Parathyroid adenoma (tissue), 2 donors: ENCODE results near the gene IGF2BP3.

Experiments
- H2AFZ ChIP-seq: fragments of 300-600 bp; sonication (generic); one replicate; pipeline ENCODE4 v1.7.0; 2017; ENCODE audit warnings: antibody characterized with exemption, mild to moderate bottlenecking
- H3K27ac ChIP-seq: fragments of 300-600 bp; sonication (generic); one replicate; pipeline ENCODE4 v1.7.0; 2017
- H3K27me3 ChIP-seq: fragments of 300-600 bp; sonication (generic); one replicate; pipeline ENCODE4 v1.7.0; 2017; ENCODE audit warnings: low read length; ENCODE audit not compliant: control insufficient read depth, insufficient read depth
- H3K36me3 ChIP-seq: fragments of 300-600 bp; sonication (generic); one replicate; pipeline ENCODE4 v1.7.0; 2017; ENCODE audit warnings: low read length; ENCODE audit not compliant: control insufficient read depth, insufficient read depth
- H3K4me1 ChIP-seq: fragments of 300-600 bp; sonication (generic); one replicate; pipeline ENCODE4 v1.7.0; 2017; ENCODE audit warnings: control low read depth
- H3K4me2 ChIP-seq: fragments of 300-600 bp; sonication (generic); one replicate; pipeline ENCODE4 v1.7.0; 2017; ENCODE audit warnings: low read length
- H3K4me3 ChIP-seq: fragments of 300-600 bp; sonication (generic); one replicate; pipeline ENCODE4 v1.7.0; 2017; ENCODE audit warnings: low read depth, low read length
- H3K79me2 ChIP-seq: fragments of 300-600 bp; sonication (generic); one replicate; pipeline ENCODE4 v1.7.0; 2017; ENCODE audit warnings: control low read depth
- H3K9ac ChIP-seq: fragments of 300-600 bp; sonication (generic); one replicate; pipeline ENCODE4 v1.7.0; 2017; ENCODE audit warnings: mild to moderate bottlenecking
- H3K9me3 ChIP-seq: fragments of 300-600 bp; sonication (generic); one replicate; pipeline ENCODE4 v1.7.0; 2017; ENCODE audit warnings: low read length; ENCODE audit not compliant: control insufficient read depth
- TF ChIP-seq, protein P1 (sequence below): fragments of 300-600 bp; sonication (generic); IDR thresholded peaks from one replicate; pipeline ENCODE4 v1.7.0; 2017; ENCODE audit warnings: antibody characterized with exemption, mild to moderate bottlenecking
- donor health status: primary hyperparathyroidism.

The IGF2BP3 gene

DNA sequence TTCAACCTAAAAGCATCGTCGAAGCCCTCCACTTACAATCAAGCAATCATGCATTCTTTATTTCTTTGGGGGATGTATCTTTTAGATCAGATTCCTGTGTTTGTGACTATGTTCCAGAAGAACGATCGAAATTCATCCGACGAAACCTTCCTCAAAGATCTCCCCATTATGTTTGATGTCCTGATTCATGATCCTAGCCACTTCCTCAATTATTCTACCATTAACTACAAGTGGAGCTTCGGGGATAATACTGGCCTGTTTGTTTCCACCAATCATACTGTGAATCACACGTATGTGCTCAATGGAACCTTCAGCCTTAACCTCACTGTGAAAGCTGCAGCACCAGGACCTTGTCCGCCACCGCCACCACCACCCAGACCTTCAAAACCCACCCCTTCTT, 209.9 kb downstream of the IGF2BP3 start:
- H3K9me3 ChIP-seq: no peaks in the 10 kb centered on the region
- no peaks in the 10 kb centered on the region for H3K36me3 ChIP-seq
- TF ChIP-seq, protein P1, sequence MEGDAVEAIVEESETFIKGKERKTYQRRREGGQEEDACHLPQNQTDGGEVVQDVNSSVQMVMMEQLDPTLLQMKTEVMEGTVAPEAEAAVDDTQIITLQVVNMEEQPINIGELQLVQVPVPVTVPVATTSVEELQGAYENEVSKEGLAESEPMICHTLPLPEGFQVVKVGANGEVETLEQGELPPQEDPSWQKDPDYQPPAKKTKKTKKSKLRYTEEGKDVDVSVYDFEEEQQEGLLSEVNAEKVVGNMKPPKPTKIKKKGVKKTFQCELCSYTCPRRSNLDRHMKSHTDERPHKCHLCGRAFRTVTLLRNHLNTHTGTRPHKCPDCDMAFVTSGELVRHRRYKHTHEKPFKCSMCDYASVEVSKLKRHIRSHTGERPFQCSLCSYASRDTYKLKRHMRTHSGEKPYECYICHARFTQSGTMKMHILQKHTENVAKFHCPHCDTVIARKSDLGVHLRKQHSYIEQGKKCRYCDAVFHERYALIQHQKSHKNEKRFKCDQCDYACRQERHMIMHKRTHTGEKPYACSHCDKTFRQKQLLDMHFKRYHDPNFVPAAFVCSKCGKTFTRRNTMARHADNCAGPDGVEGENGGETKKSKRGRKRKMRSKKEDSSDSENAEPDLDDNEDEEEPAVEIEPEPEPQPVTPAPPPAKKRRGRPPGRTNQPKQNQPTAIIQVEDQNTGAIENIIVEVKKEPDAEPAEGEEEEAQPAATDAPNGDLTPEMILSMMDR: no peak
- H3K27me3 ChIP-seq: no peaks in the 10 kb centered on the region
- H3K4me3 ChIP-seq: no peak overlapping the region
- H3K79me2 ChIP-seq: no peaks in the 10 kb centered on the region
- no peaks in the 10 kb centered on the region for H3K4me1 ChIP-seq
- H3K4me2 ChIP-seq: no peak overlapping the region
- no peak overlapping the region for H2AFZ ChIP-seq
- H3K27ac ChIP-seq: no peak overlapping the region
- H3K9ac ChIP-seq: no peak overlapping the region
